ENCODE results near the gene TIMM23.
"Not testable (repeated sequence)": the region's sequence is repeated elsewhere in the genome, so short reads cannot be mapped to it uniquely, and the experiment has no call there.

Gene TIMM23, protein sequence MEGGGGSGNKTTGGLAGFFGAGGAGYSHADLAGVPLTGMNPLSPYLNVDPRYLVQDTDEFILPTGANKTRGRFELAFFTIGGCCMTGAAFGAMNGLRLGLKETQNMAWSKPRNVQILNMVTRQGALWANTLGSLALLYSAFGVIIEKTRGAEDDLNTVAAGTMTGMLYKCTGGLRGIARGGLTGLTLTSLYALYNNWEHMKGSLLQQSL

GRCh38 chr10:45972106-45972812, at the start of gene TIMM23:
TSS of gene TIMM23 (plus strand) at chr10:45972489. CDS start at chr10:45972625, 136 bp downstream.
- H3K27me3 Mint-ChIP-seq; intact Hi-C loops (cut with micrococcal nuclease); H3K9me3 Mint-ChIP-seq: not testable (repeated sequence)
- Mint-ChIP-seq H3K4me1 (ENCODE audit: low read depth) (peaks cover 34% of the 10 kb centered on the region), H3K4me3 (peak within 1 kb of the TSS; percentile 100), H3K27ac (peak within 1 kb of the TSS; percentile 94), H3K36me3 (ENCODE audit: low read depth) (peaks cover 39% of the 10 kb centered on the region)

DNA sequence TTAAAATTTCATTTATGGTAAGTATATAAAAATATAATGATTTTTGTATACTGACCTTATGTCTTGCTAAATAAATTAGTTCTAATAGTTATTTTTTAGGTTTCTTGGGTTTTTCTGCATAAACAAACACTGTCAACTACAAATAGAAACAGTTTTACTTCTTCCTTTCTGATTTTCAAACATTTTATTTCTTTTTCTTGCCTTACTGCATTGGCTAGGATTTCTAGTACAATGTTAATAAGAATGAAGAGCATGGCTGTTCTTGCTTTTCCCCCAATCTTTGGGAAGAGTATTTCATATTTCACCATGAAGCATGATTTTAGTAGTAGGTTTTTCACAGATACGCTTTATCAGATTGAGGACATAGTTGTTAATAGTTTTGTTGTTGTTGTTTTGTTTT, 45.5 kb upstream of the TIMM23 start:
- intact Hi-C loops (cut with micrococcal nuclease), result not testable (repeated sequence)

DNA sequence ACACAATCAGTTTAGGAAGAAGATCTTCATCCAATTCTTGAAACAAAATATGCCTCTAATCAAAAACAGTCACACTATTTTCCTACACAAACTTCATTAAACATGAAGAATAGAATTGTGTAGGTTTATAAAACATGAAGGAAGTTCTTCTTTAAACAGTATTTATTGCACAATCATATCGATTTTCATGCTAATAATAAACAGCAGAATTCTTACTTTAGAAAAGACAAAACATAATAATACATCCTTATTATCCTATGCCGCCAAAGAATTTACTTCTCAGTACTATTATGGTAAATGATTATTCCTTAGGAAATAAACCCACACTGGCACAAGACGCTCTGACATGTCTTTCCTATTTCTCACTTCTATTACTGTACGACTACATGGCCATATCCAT, 41.0 kb upstream of the TIMM23 start:
- H3K4me1 Mint-ChIP-seq (ENCODE audit: low read depth); H3K27me3 Mint-ChIP-seq; intact Hi-C loops (cut with micrococcal nuclease); H3K4me3 Mint-ChIP-seq; H3K27ac Mint-ChIP-seq; H3K9me3 Mint-ChIP-seq: not testable (repeated sequence)
- H3K36me3 Mint-ChIP-seq (ENCODE audit: low read depth), result peaks cover 40% of the 10 kb centered on the region

More for the DNA sequence above, 45.5 kb upstream of the TIMM23 start:
- peaks cover 23% of the 10 kb centered on the region for H3K36me3 Mint-ChIP-seq (ENCODE audit: low read depth)
- H3K4me1 Mint-ChIP-seq (ENCODE audit: low read depth); H3K4me3 Mint-ChIP-seq; H3K9me3 Mint-ChIP-seq; H3K27me3 Mint-ChIP-seq; H3K27ac Mint-ChIP-seq: not testable (repeated sequence)

- H3K4me1 Mint-ChIP-seq (ENCODE audit: low read depth); H3K9me3 Mint-ChIP-seq; H3K27me3 Mint-ChIP-seq; H3K27ac Mint-ChIP-seq; H3K4me3 Mint-ChIP-seq; intact Hi-C loops (cut with micrococcal nuclease): not testable (repeated sequence)
- H3K36me3 Mint-ChIP-seq (ENCODE audit: low read depth), result peaks cover 27% of the 10 kb centered on the region
Observed at GRCh38 chr10:45934788-45935187, 37.5 kb upstream of the TIMM23 start.

GRCh38 chr10:45939176-45939697, 33.1 kb upstream of the TIMM23 start:
- intact Hi-C loops (cut with micrococcal nuclease); H3K4me3 Mint-ChIP-seq; H3K9me3 Mint-ChIP-seq; H3K4me1 Mint-ChIP-seq (ENCODE audit: low read depth); H3K27ac Mint-ChIP-seq; H3K27me3 Mint-ChIP-seq: not testable (repeated sequence)
- H3K36me3 Mint-ChIP-seq (ENCODE audit: low read depth), result peaks cover 29% of the 10 kb centered on the region

- H3K27me3 Mint-ChIP-seq; H3K9me3 Mint-ChIP-seq; intact Hi-C loops (cut with micrococcal nuclease); H3K4me3 Mint-ChIP-seq; H3K27ac Mint-ChIP-seq; H3K4me1 Mint-ChIP-seq (ENCODE audit: low read depth): not testable (repeated sequence)
- peaks cover 24% of the 10 kb centered on the region for H3K36me3 Mint-ChIP-seq (ENCODE audit: low read depth)
Observed at GRCh38 chr10:45941196-45941595, 31.1 kb upstream of the TIMM23 start.

DNA sequence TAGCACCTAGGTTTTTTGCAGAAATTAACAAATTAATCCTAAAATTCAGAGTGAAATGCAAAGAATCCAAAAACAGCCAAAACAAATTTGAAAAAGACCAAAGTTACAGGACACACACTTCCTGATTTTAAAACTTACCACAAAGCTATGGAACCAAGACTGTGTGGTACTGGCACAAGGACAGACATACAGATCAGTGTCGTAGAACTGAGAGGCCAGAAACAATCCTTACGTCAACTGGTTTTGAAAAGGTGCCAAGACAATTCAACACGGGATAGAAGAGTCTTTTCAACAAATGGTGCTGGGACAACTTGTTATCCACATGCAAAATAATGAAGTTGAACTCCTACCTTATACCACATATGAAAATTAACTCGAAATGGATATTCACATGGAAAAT, 26.8 kb upstream of the TIMM23 start:
- H3K4me1 Mint-ChIP-seq (ENCODE audit: low read depth); H3K4me3 Mint-ChIP-seq; H3K27ac Mint-ChIP-seq; H3K9me3 Mint-ChIP-seq; intact Hi-C loops (cut with micrococcal nuclease); H3K27me3 Mint-ChIP-seq: not testable (repeated sequence)
- H3K36me3 Mint-ChIP-seq (ENCODE audit: low read depth), result peaks cover 31% of the 10 kb centered on the region

DNA sequence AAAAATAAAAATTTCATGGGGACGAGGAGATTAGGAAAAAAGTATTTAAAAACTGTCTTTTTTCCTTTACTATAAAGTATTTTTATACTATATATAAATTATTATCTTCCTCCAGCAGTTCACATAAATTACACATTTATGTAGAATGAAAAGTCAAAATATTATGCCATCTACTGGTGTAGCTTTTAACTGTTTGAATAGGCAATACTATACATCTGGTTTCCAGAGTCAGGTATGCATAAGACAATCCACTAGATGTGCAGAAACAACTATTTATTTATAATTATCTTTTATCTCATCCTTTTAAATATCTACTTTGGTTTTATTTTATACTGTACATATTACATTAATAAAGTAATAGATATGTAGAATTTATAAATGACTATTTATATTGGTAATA, 24.9 kb upstream of the TIMM23 start:
- H3K27me3 Mint-ChIP-seq; H3K4me1 Mint-ChIP-seq (ENCODE audit: low read depth); H3K9me3 Mint-ChIP-seq; intact Hi-C loops (cut with micrococcal nuclease); H3K4me3 Mint-ChIP-seq; H3K27ac Mint-ChIP-seq: not testable (repeated sequence)
- peaks cover 31% of the 10 kb centered on the region for H3K36me3 Mint-ChIP-seq (ENCODE audit: low read depth)

- H3K27me3 Mint-ChIP-seq; H3K4me1 Mint-ChIP-seq (ENCODE audit: low read depth); H3K4me3 Mint-ChIP-seq; H3K27ac Mint-ChIP-seq; H3K9me3 Mint-ChIP-seq; intact Hi-C loops (cut with micrococcal nuclease): not testable (repeated sequence)
- H3K36me3 Mint-ChIP-seq (ENCODE audit: low read depth), result peaks cover 37% of the 10 kb centered on the region
Observed at GRCh38 chr10:45948801-45949200, 23.5 kb upstream of the TIMM23 start.

DNA sequence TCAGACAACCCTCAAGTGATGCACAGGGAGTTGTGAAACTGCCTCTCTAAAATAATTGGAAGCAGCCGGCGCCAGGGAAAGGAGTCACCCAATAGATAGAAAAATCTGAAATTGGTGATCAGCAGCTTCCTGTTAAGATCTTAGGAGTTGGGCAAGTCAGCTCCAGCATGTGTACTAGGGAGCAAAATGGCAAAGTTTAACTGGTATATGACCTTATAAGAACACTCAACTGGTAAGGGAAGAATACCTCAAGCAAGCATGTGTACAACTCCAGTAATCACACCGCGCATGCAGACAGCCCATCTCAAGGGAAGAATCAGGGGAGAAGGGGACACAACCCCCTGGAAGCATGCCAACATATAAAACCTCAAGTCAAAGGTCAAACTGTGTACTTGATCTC, 17.9 kb upstream of the TIMM23 start:
- H3K9me3 Mint-ChIP-seq; H3K4me3 Mint-ChIP-seq; H3K27ac Mint-ChIP-seq; intact Hi-C loops (cut with micrococcal nuclease); H3K27me3 Mint-ChIP-seq; H3K4me1 Mint-ChIP-seq (ENCODE audit: low read depth): not testable (repeated sequence)
- H3K36me3 Mint-ChIP-seq (ENCODE audit: low read depth), result peaks cover 38% of the 10 kb centered on the region

- H3K9me3 Mint-ChIP-seq; H3K4me1 Mint-ChIP-seq (ENCODE audit: low read depth); H3K27me3 Mint-ChIP-seq; H3K4me3 Mint-ChIP-seq; intact Hi-C loops (cut with micrococcal nuclease); H3K27ac Mint-ChIP-seq: not testable (repeated sequence)
- H3K36me3 Mint-ChIP-seq (ENCODE audit: low read depth), result peaks cover 38% of the 10 kb centered on the region
Observed at GRCh38 chr10:45956634-45957033, 15.7 kb upstream of the TIMM23 start.

DNA sequence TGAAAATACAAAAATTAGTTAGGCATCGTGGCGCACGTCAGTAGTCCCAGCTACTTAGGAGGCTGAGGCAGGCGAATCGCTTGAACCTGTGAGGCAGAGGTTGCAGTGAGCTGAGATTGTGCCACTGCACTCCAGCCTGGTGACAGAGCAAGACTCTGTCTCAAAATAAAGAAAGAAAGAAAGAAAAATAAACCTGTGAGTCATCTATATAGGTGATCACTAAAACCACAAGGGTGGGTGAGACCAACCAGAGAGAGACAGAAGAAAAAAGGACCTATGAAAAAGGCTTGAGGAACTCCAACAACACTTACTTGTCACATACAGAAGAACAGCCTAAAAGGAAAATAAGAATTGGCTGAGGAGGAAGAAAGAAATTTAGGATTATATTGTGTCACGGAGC, 14.4 kb upstream of the TIMM23 start:
- intact Hi-C loops (cut with micrococcal nuclease); H3K4me1 Mint-ChIP-seq (ENCODE audit: low read depth); H3K27me3 Mint-ChIP-seq; H3K4me3 Mint-ChIP-seq; H3K27ac Mint-ChIP-seq; H3K9me3 Mint-ChIP-seq: not testable (repeated sequence)
- H3K36me3 Mint-ChIP-seq (ENCODE audit: low read depth), result peaks cover 41% of the 10 kb centered on the region

DNA sequence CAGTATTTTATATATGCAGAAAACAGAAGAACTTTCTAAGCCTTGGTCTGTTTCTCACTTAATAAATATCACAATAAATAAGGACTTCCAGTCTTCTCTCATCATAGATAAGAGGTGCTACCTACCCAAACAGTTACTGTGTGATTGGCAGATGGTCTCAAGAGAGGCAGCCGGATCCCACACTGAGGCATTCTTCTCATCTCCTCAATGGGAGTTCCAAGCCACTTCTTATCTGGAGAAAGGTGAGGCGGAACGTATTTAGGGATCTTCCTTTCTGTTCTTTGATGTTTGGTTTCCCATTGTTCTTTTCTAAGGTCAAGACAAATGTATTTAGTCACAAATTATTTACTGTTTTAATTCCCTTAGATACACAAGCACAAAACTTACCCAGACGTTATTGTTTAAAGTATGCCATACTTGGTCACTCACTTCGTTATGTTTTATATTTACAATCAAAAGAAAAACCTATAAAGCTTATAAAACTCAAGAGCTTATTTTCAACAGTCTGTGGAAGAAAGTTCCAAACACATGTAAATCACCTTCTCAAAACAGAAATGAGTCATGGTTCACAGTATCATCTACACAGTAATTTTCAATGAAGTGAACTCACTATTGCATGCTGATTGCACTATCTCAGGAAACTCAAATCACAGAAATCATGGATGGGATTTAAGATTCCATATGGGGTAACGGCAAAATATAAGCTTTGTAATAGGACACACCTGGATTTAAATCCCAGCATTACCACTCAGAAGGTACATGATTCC, 9.4 kb upstream of the TIMM23 start:
- H3K27me3 Mint-ChIP-seq; H3K4me3 Mint-ChIP-seq; H3K9me3 Mint-ChIP-seq; H3K4me1 Mint-ChIP-seq (ENCODE audit: low read depth); intact Hi-C loops (cut with micrococcal nuclease); H3K27ac Mint-ChIP-seq: not testable (repeated sequence)
- peaks cover 27% of the 10 kb centered on the region for H3K36me3 Mint-ChIP-seq (ENCODE audit: low read depth)

DNA sequence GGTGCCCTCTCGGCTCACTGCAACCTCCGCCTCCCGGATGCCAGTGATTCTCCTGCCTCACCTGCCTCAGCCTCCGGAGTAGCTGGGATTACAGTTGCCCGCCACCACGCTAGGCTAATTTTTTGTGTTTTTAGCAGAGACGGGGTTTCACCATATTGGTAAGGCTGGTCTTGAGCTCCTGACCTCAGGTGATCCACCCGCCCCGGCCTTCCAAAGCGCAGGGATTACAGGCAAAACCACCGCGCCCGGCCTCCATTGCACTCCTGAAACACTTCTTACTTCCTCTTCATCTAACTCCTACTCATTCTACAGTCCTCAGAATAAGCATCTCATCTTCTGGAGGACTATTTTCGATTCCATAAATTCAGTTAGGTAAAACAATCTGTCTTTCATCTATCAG, 1.3 kb upstream of the TIMM23 start:
- H3K4me1 Mint-ChIP-seq (ENCODE audit: low read depth), result peaks cover 44% of the 10 kb centered on the region
- H3K27me3 Mint-ChIP-seq; H3K9me3 Mint-ChIP-seq; H3K27ac Mint-ChIP-seq; intact Hi-C loops (cut with micrococcal nuclease): not testable (repeated sequence)
- peaks cover 39% of the 10 kb centered on the region for H3K36me3 Mint-ChIP-seq (ENCODE audit: low read depth)
- H3K4me3 Mint-ChIP-seq, result peak overlapping the region; percentile 51

All from dendritic cell treated with granulocyte-macrophage colony-stimulating factor and Interleukin-4, amounts not matched to agents 40 ng/mL and 50 ng/mL, for 4 days (primary cell).